Tibial nerve (tissue), 4 donors: ENCODE measurements around the gene PTPRK. TPM values are rescaled to one million over a fixed set of nuclear protein-coding genes. Genes with fewer than 3 reads are reported as not detected.

Experiments
- DNase-seq, 2 donors: peaks; one replicate each; pipeline ENCODE4 v3.0.0-alpha.2; 2019; ENCODE audit warnings: low spot score in 2 of 2
- H3K27ac ChIP-seq, 4 donors: fragments of 200-600 bp; sonication (generic) in 3 of 4; one replicate each; pipeline ENCODE4 v1.5.1; 2017 to 2019; ENCODE audit warnings: mild to moderate bottlenecking in 1 of 4
- H3K27me3 ChIP-seq, 2 donors: fragments of 200-600 bp; sonication (generic) in 1 of 2; one replicate each; pipeline versions ENCODE4 v1.5.1 to v1.6.0; 2017 to 2019
- H3K36me3 ChIP-seq, 3 donors: fragments of 200-600 bp; sonication (generic); one replicate each; pipeline ENCODE4 v1.5.1; 2018 to 2019
- H3K4me1 ChIP-seq, 4 donors: fragments of 200-600 bp; sonication (generic) in 3 of 4; one replicate each; pipeline ENCODE4 v1.5.1; 2017 to 2019
- H3K4me3 ChIP-seq, 4 donors: fragments of 200-600 bp; sonication (generic) in 3 of 4; one replicate each; pipeline ENCODE4 v1.5.1; 2017 to 2019; ENCODE audit warnings: mild to moderate bottlenecking in 1 of 4, moderate library complexity in 1 of 4
- H3K9me3 ChIP-seq, 4 donors: fragments of 200-600 bp; sonication (generic) in 3 of 4; one replicate each; pipeline ENCODE4 v1.5.1; 2017 to 2019
- CTCF ChIP-seq, 5 experiments: fragments of 200-600 bp in 3 of 5; fragments of 450-650 bp in 2 of 5; sonication (generic) in 3 of 5; IDR thresholded peaks; one replicate each; pipeline ENCODE4 v1.5.1; 2016 to 2019; ENCODE audit warnings: antibody characterized with exemption in 5 of 5, mild to moderate bottlenecking in 3 of 5, moderate library complexity in 2 of 5
- EP300 ChIP-seq, 2 donors: sonication (generic); formaldehyde crosslinking; IDR thresholded peaks; one replicate each; pipeline ENCODE4 v1.6.1; 2017; ENCODE audit warnings: antibody characterized with exemption in 2 of 2, mild to moderate bottlenecking in 1 of 2
- POLR2A ChIP-seq, 2 donors: fragments of 450-650 bp; IDR thresholded peaks; one replicate each; pipeline ENCODE4 v1.6.1; 2017; ENCODE audit warnings: antibody characterized with exemption in 2 of 2, mild to moderate bottlenecking in 2 of 2, moderate library complexity in 2 of 2
- WGBS, 2 donors: methylation state at CpG; one replicate each; pipeline ENCODE4 v1.1.5; 2018; 5-methylcytosine and 5-hydroxymethylcytosine counted together
- total RNA-seq, 4 donors: library from RNA; depleted of rRNA; stranded (reverse); fragments of >200 nt; gene quantifications; one replicate each; pipeline ENCODE4 v1.1.0, GENCODE V29; 2016

Gene PTPRK
- total RNA-seq, 4 donors from 2014 or later = 17.4 to 26.1 (median 21.2) TPM

DNA sequence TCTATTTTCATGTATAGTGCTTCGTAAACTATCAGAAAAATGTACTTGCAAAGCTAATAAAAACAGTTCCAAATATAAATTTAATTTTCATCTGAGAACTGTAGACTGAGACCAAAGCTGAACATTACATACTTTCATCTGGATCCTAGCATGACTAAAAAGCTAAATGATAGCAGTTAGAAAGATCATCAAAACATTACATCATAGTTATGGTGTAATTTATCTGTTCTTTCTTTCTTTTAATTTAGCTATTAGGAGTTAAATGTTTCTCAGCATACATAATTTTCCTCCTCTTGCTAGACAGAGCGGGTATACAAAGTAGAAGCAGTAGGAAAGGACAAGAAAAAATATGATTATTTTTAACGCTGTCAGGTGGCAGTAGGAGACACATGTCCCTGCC is 455.3 kb downstream of the PTPRK start:
- Histone ChIP-seq H3K4me3 (no peak overlapping the region), H3K36me3 (no peaks in the 10 kb centered on the region), H3K27ac (no peak overlapping the region), H3K9me3 (no peaks in the 10 kb centered on the region), H3K27me3 (no peaks in the 10 kb centered on the region), H3K4me1 (no peaks in the 10 kb centered on the region)
- 91 to 93% methylated on average over 3 of the region's 3 CpGs for WGBS, 2 donors
- TF ChIP-seq POLR2A (IDR thresholded peaks at IDR 0.05) (no peak), CTCF (IDR thresholded peaks at IDR 0.05) (no peak), EP300 (IDR thresholded peaks at IDR 0.05) (no peak)
- DNase-seq = no peak

GRCh38 chr6:128064540-128064895 is 455.9 kb downstream of the PTPRK start:
- Histone ChIP-seq H3K9me3 (no peaks in the 10 kb centered on the region), H3K4me3 (no peak overlapping the region), H3K27me3 (no peaks in the 10 kb centered on the region), H3K36me3 (peaks cover 0 to 4% (median 0%) of the 10 kb centered on the region in 3 donors), H3K4me1 (no peaks in the 10 kb centered on the region), H3K27ac (no peak overlapping the region)
- TF ChIP-seq CTCF (IDR thresholded peaks at IDR 0.05) (no peak), EP300 (IDR thresholded peaks at IDR 0.05) (no peak)
- DNase-seq = no peak
- 91 to 98% methylated on average over 2 of the region's 2 CpGs for WGBS, 2 donors

DNA sequence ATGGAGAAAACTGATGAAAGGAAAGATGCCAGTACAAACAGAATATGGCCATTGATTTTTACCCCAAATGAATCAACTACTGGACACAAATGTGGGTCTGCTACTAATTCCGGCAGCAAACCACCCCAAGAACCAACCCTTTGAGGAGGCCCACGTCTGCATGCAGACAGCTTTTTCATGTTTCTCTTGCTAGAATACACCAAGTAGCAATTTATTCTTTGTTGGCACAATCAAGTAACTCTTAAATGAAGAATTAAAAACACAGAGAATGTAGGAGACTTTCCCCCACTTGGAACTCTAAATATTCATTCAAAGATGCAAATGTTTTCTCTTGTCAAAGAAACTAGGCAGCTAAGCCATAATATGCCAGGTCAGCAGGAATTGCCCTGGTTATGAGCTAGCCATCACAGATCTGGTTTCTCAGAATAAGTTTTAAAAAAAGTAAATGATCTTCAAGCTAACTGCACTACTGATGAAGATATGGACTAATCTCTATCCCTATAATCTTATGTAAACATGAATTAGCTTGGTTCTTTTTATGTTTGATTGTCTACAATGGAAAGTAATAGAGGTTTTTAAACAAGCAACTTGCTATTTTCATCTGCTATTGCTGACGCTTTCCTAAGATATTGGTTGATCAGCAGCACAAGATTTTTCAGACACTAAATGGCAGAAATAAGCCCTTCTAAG is 456.4 kb downstream of the PTPRK start:
- WGBS, 2 donors = 61 to 64% methylated on average over 3 of the region's 3 CpGs
- Histone ChIP-seq H3K4me1 (no peaks in the 10 kb centered on the region), H3K27ac (no peak overlapping the region), H3K4me3 (no peak overlapping the region), H3K36me3 (peaks cover 0 to 6% (median 0%) of the 10 kb centered on the region in 3 donors), H3K27me3 (no peaks in the 10 kb centered on the region), H3K9me3 (no peaks in the 10 kb centered on the region)
- TF ChIP-seq EP300 (IDR thresholded peaks at IDR 0.05) (no peak), POLR2A (IDR thresholded peaks at IDR 0.05) (no peak), CTCF (IDR thresholded peaks at IDR 0.05) (no peak)
- no peak for DNase-seq

GRCh38 chr6:128062882-128063603 is 457.4 kb downstream of the PTPRK start:
- Histone ChIP-seq H3K4me1 (no peaks in the 10 kb centered on the region), H3K27me3 (no peaks in the 10 kb centered on the region), H3K36me3 (peaks cover 0 to 6% (median 0%) of the 10 kb centered on the region in 3 donors), H3K27ac (no peak overlapping the region), H3K4me3 (no peak overlapping the region), H3K9me3 (no peaks in the 10 kb centered on the region)
- 93 to 97% methylated on average over 5 of the region's 5 CpGs for WGBS, 2 donors
- TF ChIP-seq POLR2A (IDR thresholded peaks at IDR 0.05) = no peak
- no peak for TF ChIP-seq EP300 (IDR thresholded peaks at IDR 0.05)
- TF ChIP-seq CTCF (IDR thresholded peaks at IDR 0.05) = no peak
- DNase-seq = no peak

- H3K27me3 ChIP-seq = no peaks in the 10 kb centered on the region
- H3K9me3 ChIP-seq = no peaks in the 10 kb centered on the region
- H3K36me3 ChIP-seq = peaks cover 0 to 6% (median 0%) of the 10 kb centered on the region in 3 donors
- DNase-seq = no peak
- no peak overlapping the region for H3K4me3 ChIP-seq
- H3K27ac ChIP-seq = no peak overlapping the region
- no peaks in the 10 kb centered on the region for H3K4me1 ChIP-seq
- TF ChIP-seq POLR2A (IDR thresholded peaks at IDR 0.05) (no peak), EP300 (IDR thresholded peaks at IDR 0.05) (no peak), CTCF (IDR thresholded peaks at IDR 0.05) (no peak)
Measured at GRCh38 chr6:128057946-128058345, 462.5 kb downstream of the PTPRK start.
